Ishikawa (cell line): ENCODE measurements around the gene WDFY1.

Experiments used
- CEBPB ChIP-seq: IDR thresholded peaks from 2 replicates; pipeline ENCODE4 v1.6.1; 2012
- CREB1 ChIP-seq: IDR thresholded peaks from 2 replicates; pipeline ENCODE4 v1.6.1; 2012; ENCODE audit warnings: low read depth
- EGR1 ChIP-seq: IDR thresholded peaks from 2 replicates; pipeline ENCODE4 v1.6.1; 2012
- EP300 ChIP-seq: IDR thresholded peaks from 2 replicates; pipeline ENCODE4 v1.6.1; 2012; ENCODE audit warnings: borderline replicate concordance
- FOXM1 ChIP-seq: IDR thresholded peaks from 2 replicates; pipeline ENCODE4 v1.6.1; 2012; ENCODE audit warnings: low read depth, borderline replicate concordance
- MAX ChIP-seq: IDR thresholded peaks from 2 replicates; pipeline ENCODE4 v1.6.1; 2012
- NFIC ChIP-seq: IDR thresholded peaks from 2 replicates; pipeline ENCODE4 v1.6.1; 2012
- RAD21 ChIP-seq: IDR thresholded peaks from 2 replicates; pipeline ENCODE4 v1.6.1; 2012; ENCODE audit warnings: low read depth
- REST ChIP-seq: IDR thresholded peaks from 2 replicates; pipeline ENCODE4 v1.6.1; 2012; ENCODE audit warnings: low read depth, mild to moderate bottlenecking
- TAF1 ChIP-seq: IDR thresholded peaks from 2 replicates; pipeline ENCODE4 v1.6.1; 2012; ENCODE audit warnings: low read depth, mild to moderate bottlenecking
- TCF12 ChIP-seq: IDR thresholded peaks from 2 replicates; pipeline ENCODE4 v1.6.1; 2012; ENCODE audit warnings: low read depth
- USF1 ChIP-seq: IDR thresholded peaks from 2 replicates; pipeline ENCODE4 v1.6.1; 2012
- YY1 ChIP-seq: IDR thresholded peaks from 2 replicates; pipeline ENCODE4 v1.6.1; 2012; ENCODE audit warnings: low read depth
- ZBTB7A ChIP-seq: IDR thresholded peaks from 2 replicates; pipeline ENCODE4 v1.6.1; 2012; ENCODE audit warnings: low read depth

GRCh38 chr2:223884399-223884798 is 60.7 kb downstream of the WDFY1 start:
- TF ChIP-seq USF1 (no peak), NFIC (no peak), EP300 (no peak), REST (no peak), TAF1 (no peak), MAX (no peak), TCF12 (no peak), YY1 (no peak), EGR1 (no peak), ZBTB7A (no peak), CEBPB (no peak), FOXM1 (no peak), CREB1 (no peak), RAD21 (no peak)
